ENCODE data around the gene C9orf40.

- no peak for TF ChIP-seq EP300 (IDR thresholded peaks at IDR 0.05; ENCODE audit: borderline replicate concordance in 1 of 2, low read depth in 1 of 2, low read length in 1 of 2)
- no peak for TF ChIP-seq YY1 (IDR thresholded peaks at IDR 0.05; ENCODE audit: low read depth)
- no peak for TF ChIP-seq EZH2phosphoT487 (IDR thresholded peaks at IDR 0.05; ENCODE audit: borderline replicate concordance, low read depth)
- TF ChIP-seq CTCF (IDR thresholded peaks at IDR 0.05) = no peak
- TF ChIP-seq RAD21 (IDR thresholded peaks at IDR 0.05; ENCODE audit: low read length) = no peak
- no peak for TF ChIP-seq ELF1 (IDR thresholded peaks at IDR 0.05)
- TF ChIP-seq FOSL2 (IDR thresholded peaks at IDR 0.05; ENCODE audit: borderline replicate concordance, low read depth) = no peak
- no peak for TF ChIP-seq REST (IDR thresholded peaks at IDR 0.05; ENCODE audit: low read depth, low read length)
- TF ChIP-seq GABPA (IDR thresholded peaks at IDR 0.05; ENCODE audit: low read depth) = no peak
- TF ChIP-seq JUND (IDR thresholded peaks at IDR 0.05) = no peak
Observed at GRCh38 chr9:74963056-74963455, 10.3 kb upstream of the C9orf40 start.

Data from SK-N-SH (cell line).